AG10803 (cell line): Measurements from ENCODE around the gene COX5A.

Source experiments
- DNase-seq: peaks from one replicate; pipeline ENCODE4 v3.0.0; 2010; ENCODE audit warnings: low read depth
- H3K4me3 ChIP-seq: 2 replicates; pipeline ENCODE4 v1.5.1; 2011; ENCODE audit warnings: mild to moderate bottlenecking, low read length, control low read depth
- TF ChIP-seq, protein P1 (sequence below): conservative IDR thresholded peaks from 2 replicates; pipeline ENCODE4 v1.5.1; 2011; ENCODE audit warnings: mild to moderate bottlenecking, low read length, control low read depth, inconsistent platforms

Gene COX5A

DNA sequence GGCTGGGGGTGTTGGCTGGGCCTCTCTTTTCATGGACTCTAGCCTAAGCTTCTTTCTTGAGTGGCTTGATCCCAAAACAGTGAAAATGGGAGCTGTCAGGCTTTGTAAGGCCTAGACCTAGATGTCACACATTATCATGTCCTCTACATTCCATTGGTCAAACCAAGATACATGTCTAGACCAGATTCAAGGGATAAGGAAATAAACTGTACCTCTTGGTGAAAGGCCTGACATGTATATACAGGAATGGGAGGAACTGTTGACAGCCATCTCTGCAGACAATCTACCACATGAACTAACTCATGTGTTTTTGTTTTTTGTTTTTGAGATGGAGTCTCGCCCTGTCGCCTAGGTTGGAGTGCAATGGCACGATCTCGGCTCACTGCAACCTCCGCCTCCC lies 29.8 kb upstream of the COX5A start:
- H3K4me3 ChIP-seq = no peak overlapping the region
- TF ChIP-seq, protein P1, sequence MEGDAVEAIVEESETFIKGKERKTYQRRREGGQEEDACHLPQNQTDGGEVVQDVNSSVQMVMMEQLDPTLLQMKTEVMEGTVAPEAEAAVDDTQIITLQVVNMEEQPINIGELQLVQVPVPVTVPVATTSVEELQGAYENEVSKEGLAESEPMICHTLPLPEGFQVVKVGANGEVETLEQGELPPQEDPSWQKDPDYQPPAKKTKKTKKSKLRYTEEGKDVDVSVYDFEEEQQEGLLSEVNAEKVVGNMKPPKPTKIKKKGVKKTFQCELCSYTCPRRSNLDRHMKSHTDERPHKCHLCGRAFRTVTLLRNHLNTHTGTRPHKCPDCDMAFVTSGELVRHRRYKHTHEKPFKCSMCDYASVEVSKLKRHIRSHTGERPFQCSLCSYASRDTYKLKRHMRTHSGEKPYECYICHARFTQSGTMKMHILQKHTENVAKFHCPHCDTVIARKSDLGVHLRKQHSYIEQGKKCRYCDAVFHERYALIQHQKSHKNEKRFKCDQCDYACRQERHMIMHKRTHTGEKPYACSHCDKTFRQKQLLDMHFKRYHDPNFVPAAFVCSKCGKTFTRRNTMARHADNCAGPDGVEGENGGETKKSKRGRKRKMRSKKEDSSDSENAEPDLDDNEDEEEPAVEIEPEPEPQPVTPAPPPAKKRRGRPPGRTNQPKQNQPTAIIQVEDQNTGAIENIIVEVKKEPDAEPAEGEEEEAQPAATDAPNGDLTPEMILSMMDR = no peak
- DNase-seq = no peak

DNA sequence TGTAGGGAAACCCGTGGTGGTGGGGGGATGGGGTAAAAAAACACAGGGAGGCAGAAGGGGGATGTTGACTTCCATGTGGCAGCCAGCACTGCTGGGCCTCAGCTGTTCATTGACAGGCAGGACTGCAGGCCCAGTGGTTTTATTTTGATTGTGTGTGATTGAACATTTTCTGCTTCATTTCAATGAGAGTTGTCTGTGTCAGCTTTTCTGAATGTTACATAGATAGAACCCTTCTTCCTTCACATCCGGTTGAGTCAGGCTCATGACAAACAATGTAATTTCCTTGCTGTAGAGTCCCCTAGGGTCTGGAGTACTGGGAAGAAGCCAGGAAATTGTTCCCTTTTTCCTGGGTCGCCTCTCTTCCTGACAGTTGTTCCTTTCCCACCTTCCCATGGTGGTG lies 26.9 kb upstream of the COX5A start:
- DNase-seq = peak; percentile 25
- TF ChIP-seq, protein P1 = no peak
- H3K4me3 ChIP-seq = no peak overlapping the region

DNA sequence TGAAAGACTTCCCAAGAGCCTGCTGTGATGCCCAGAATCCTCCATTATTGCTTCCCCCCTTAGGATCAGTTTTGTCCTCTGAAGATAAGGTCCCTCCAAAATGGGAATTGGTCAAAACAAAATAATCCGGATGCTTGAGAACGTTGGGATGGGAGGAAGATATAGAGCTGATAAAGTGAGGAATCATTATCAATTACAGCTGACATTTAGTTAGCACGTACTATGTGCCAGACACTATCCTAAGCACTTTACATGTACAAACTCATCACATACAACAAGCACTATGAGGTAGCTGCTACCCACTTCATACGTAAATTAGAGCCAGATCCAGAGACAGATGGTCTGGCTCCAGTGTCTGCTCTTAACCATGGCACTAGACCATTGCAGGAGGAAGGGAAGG lies 25.3 kb upstream of the COX5A start:
- H3K4me3 ChIP-seq = no peak overlapping the region
- TF ChIP-seq, protein P1 = no peak
- no peak for DNase-seq

DNA sequence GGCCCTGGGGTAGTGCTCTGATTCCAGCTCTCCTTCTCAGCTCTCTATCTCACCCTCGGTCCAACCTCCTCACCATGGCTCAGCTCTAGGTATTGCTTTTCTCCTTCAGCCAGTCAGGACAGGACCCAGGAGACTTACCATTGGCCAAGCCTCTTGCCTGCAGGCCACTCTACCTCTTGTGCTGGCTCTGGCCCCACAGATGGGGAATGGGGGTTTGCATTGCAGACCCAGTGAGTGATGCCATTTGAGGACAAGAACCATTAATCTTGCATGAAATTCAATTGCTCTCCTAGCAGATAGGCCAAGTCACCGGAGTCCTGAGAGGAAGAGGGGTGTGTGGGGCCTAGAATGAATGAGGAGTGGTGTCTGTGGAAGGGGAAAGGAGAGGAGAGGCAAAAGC lies 24.8 kb upstream of the COX5A start:
- DNase-seq = no peak
- TF ChIP-seq, protein P1 = no peak
- no peak overlapping the region for H3K4me3 ChIP-seq

DNA sequence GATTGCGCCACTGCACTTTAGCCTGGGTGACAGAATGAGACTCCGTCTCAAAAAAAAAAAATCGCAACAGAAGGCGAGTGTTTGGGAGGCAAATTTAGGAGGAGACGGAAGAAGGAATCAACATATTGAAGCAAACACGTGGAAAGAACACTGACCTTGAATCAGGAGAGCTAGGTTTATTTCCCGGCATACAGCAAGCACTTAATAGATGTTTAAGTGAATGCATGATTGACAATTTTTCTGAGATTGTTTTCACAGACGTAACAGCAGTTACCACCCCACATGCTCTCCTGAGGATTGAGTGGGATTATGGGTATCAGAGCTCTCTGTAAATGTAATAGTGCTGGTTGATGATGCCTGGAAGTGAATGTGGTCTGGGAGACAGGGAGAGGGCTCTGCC lies 24.3 kb upstream of the COX5A start:
- DNase-seq = no peak
- no peak overlapping the region for H3K4me3 ChIP-seq
- TF ChIP-seq, protein P1 = no peak

DNA sequence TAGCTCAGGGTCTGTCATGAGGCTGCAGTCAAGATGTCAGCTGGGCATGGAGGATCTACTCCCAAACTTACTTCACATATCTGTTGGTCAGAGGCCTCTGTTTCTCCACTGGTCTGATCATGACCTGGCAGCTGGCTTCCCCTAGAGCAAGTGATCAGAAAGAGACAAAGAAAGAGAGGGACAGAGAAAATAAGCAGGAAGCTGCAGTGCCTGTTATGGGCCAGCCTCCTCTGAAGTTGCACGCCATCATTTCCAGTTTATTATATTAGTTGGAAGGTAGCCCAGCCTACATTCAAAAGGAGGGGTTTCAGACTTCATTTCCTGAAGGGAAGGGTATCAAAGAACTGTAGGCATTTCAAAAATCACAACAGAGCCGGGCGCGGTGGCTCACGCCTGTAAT lies 23.7 kb upstream of the COX5A start:
- no peak for DNase-seq
- TF ChIP-seq, protein P1 = no peak
- H3K4me3 ChIP-seq = no peak overlapping the region

DNA sequence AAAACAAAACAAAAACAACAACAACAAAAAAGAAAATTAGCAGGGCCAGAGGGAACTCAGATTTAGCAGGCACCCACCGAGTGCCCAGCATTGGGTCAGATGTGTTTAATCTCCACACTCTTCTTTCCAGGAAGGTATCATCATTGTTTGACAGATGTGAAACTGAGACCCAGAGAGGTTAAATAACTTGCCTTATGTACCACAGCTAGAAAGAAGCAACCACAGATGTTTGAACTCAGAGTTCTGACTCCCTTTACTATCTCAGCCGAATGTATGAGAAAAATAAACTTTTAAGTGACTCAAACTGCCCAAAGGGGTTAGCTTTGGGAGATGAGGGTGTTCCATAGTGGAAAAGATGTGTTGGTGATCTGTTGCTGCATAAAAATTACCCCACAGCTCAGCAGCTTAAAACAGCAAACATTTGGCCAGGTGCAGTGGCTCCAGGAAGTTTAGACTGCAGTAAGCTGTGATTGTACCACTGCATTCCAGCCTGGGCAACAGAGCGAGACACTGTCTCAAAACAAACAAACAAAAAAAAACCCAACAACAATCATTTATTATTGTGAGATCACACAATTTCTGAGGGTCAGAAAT lies 23.2 kb upstream of the COX5A start:
- H3K4me3 ChIP-seq = no peak overlapping the region
- no peak for DNase-seq
- TF ChIP-seq, protein P1 = no peak
